OCI-LY3 (cell line): ENCODE results near the gene MPV17L2.

ENCODE experiments used
- CTCF ChIP-seq: fragments of 200-600, 300-600 bp; sonication (generic); IDR thresholded peaks from 2 replicates; pipeline ENCODE4 v1.5.1; 2014; ENCODE audit warnings: antibody characterized with exemption, low read length, low read depth
- EZH2phosphoT487 ChIP-seq: fragments of 200-600 bp; shearing (Covaris generic); IDR thresholded peaks from 2 replicates; pipeline ENCODE4 v1.6.1; 2018; ENCODE audit warnings: antibody characterized with exemption, mixed run types, low read depth

DNA sequence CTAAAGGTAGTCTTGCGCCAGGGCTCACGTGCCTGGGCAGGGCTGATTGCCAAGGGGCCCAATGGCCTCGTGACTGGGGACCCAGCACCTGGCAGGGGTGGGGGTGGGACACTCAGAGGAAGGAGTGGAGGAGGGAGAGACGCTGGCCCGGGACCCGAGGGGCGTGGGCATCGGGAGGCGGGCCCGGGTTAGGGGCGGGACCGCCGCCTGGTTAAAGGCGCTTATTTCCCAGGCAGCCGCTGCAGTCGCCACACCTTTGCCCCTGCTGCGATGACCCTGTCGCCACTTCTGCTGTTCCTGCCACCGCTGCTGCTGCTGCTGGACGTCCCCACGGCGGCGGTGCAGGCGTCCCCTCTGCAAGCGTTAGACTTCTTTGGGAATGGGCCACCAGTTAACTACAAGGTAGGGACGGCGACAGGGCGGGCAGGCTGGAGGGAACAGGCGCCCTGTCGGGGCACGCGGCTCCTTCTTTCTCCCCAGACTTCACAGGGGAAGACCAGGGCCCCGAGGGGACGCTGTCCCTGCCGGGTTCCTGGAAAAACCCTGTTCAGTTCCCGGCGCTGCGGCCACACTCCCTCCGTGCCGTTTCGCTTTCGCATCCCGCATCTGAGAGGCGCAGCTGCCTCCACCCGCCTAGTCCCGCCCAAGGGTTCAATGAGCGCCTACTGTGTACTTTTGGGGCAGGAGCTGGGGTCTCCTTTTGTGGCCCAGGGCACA, 19.3 kb upstream of the MPV17L2 start, which contains the start of gene IFI30:
- no peak for TF ChIP-seq CTCF
- no peak for TF ChIP-seq EZH2phosphoT487
